CD4-positive, alpha-beta T cell (primary cell): ENCODE data around the gene TSPAN2. TPM values are rescaled to one million over a fixed set of nuclear protein-coding genes. Genes with fewer than 3 reads are reported as not detected.

ENCODE experiments used
- ATAC-seq: fragments of 200-7000 bp; cut with Tn5 transposase; one replicate; pipeline ENCODE4 v1.10.0; 2022; ENCODE audit warnings: mild to moderate bottlenecking; ENCODE audit not compliant: poor library complexity
- CTCF ChIA-PET: fragments of 350-600 bp; sonication (Branson Sonifier 250); formaldehyde crosslinking; loops from one replicate; lab custom pipeline; 2021; ENCODE audit warnings: antibody characterized with exemption, inconsistent platforms; lab: Charles Lee
- POLR2A ChIA-PET: fragments of 350-600 bp; sonication (Branson Sonifier 250); formaldehyde crosslinking; loops from one replicate; lab custom pipeline; 2021; ENCODE audit warnings: antibody characterized with exemption, inconsistent platforms; lab: Charles Lee
- DNase-seq, 14 experiments: peaks; one replicate each; pipeline ENCODE4 v3.0.0-alpha.2; 2013 to 2020; ENCODE audit warnings: mixed read lengths in 2 of 14
- H3K27ac ChIP-seq, 2 donors: one replicate each; pipeline versions ENCODE4 v1.5.1 to v1.7.0; 2013; ENCODE audit warnings: low read length in 2 of 2, low read depth in 1 of 2, mild to moderate bottlenecking in 1 of 2
- H3K27me3 ChIP-seq, 2 experiments: 1 replicate in 1 of 2; 2 replicates in 1 of 2; pipeline versions ENCODE4 v1.6.1 to v1.7.0; 2013; ENCODE audit warnings: low read length in 2 of 2, control low read depth in 1 of 2, mild to moderate bottlenecking in 1 of 2, moderate library complexity in 1 of 2; ENCODE audit not compliant: insufficient read depth in 2 of 2, control insufficient read depth in 1 of 2
- H3K36me3 ChIP-seq: one replicate; pipeline ENCODE4 v1.6.1; 2013; ENCODE audit warnings: low read length, control low read depth; ENCODE audit not compliant: insufficient read depth
- H3K4me1 ChIP-seq: one replicate; pipeline ENCODE4 v1.6.1; 2013; ENCODE audit warnings: low read length, control low read depth; ENCODE audit not compliant: insufficient read depth
- H3K4me3 ChIP-seq: one replicate; pipeline ENCODE4 v1.5.1; 2013; ENCODE audit warnings: mild to moderate bottlenecking, low read length, moderate library complexity
- H3K9me3 ChIP-seq, 2 experiments: 1 replicate in 1 of 2; 2 replicates in 1 of 2; pipeline versions ENCODE4 v1.6.1 to v1.7.0; 2013; ENCODE audit warnings: low read length in 2 of 2, mild to moderate bottlenecking in 2 of 2, control low read depth in 1 of 2, moderate library complexity in 1 of 2; ENCODE audit not compliant: control insufficient read depth in 1 of 2, insufficient read depth in 1 of 2
- H3K27ac Mint-ChIP-seq: one replicate; pipeline ENCODE4 v1.8.0; 2020; ENCODE audit warnings: mixed read lengths
- H3K27me3 Mint-ChIP-seq: one replicate; pipeline ENCODE4 v1.8.0; 2021; ENCODE audit warnings: mixed read lengths
- H3K36me3 Mint-ChIP-seq: one replicate; pipeline ENCODE4 v1.8.0; 2021; ENCODE audit warnings: low read depth, mixed read lengths
- H3K4me1 Mint-ChIP-seq: one replicate; pipeline ENCODE4 v1.8.0; 2021; ENCODE audit warnings: low read depth, mixed read lengths
- H3K4me3 Mint-ChIP-seq: one replicate; pipeline ENCODE4 v1.8.0; 2020; ENCODE audit warnings: mild to moderate bottlenecking, mixed read lengths
- H3K9me3 Mint-ChIP-seq: one replicate; pipeline ENCODE4 v1.8.0; 2020; ENCODE audit warnings: mixed read lengths
- CTCF ChIP-seq: fragments of 200-600 bp; IDR thresholded peaks from one replicate; pipeline ENCODE4 v1.8.0; 2022; ENCODE audit warnings: antibody characterized with exemption, mild to moderate bottlenecking
- intact Hi-C, 2 experiments: fragments of 100-400 bp; cut with DNase I in 1 of 2; cut with micrococcal nuclease in 1 of 2; formaldehyde crosslinking; loops; one replicate each; pipeline versions ENCODE4 v1.15.1 to v1.9.0; 2023 to 2025; cut with DNase I, micrococcal nuclease
- total RNA-seq, 174 experiments: library from RNA in 2 of 174; stranded (reverse) in 2 of 174; gene quantifications; one replicate each; pipeline ENCODE4 v1.2.3 and lab custom pipeline; 2021 to 2026

TSPAN2 gene
- total RNA-seq, 2 experiments from 2014 or later, result 0.95 to 1.6 TPM

- Mint-ChIP-seq H3K4me1 (no peaks in the 10 kb centered on the region), H3K27me3 (peaks cover 51% of the 10 kb centered on the region), H3K4me3 (no peak overlapping the region), H3K27ac (no peak overlapping the region), H3K9me3 (peaks cover 19% of the 10 kb centered on the region), H3K36me3 (peaks cover 4% of the 10 kb centered on the region)
- intact Hi-C loops, result no loop called here
- TF ChIP-seq CTCF, result no peak
- ATAC-seq, result no peak
- ChIA-PET CTCF (no interaction called here), POLR2A (no interaction called here)
- DNase-seq, result no peak
- H3K27me3 ChIP-seq, result peaks cover 13 to 16% of the 10 kb centered on the region in 2 experiments
- H3K36me3 ChIP-seq, result no peaks in the 10 kb centered on the region
- H3K4me1 ChIP-seq, result no peaks in the 10 kb centered on the region
- no peak overlapping the region for H3K27ac ChIP-seq
- peaks cover 14 to 38% of the 10 kb centered on the region in 2 experiments for H3K9me3 ChIP-seq
- H3K4me3 ChIP-seq, result no peak overlapping the region
Observed at GRCh38 chr1:115121793-115122192, 32.5 kb upstream of the TSPAN2 start.

- Mint-ChIP-seq H3K27me3 (peaks cover 44% of the 10 kb centered on the region), H3K36me3 (peaks cover 4% of the 10 kb centered on the region), H3K27ac (no peak overlapping the region), H3K4me3 (no peak overlapping the region), H3K9me3 (peaks cover 19% of the 10 kb centered on the region), H3K4me1 (no peaks in the 10 kb centered on the region)
- no peak overlapping the region for H3K27ac ChIP-seq
- CTCF ChIA-PET, result no interaction called here
- peaks cover 14 to 38% of the 10 kb centered on the region in 2 experiments for H3K9me3 ChIP-seq
- no peaks in the 10 kb centered on the region for H3K4me1 ChIP-seq
- no peak for TF ChIP-seq CTCF
- POLR2A ChIA-PET, result no interaction called here
- H3K4me3 ChIP-seq, result no peak overlapping the region
- DNase-seq (no peak), ATAC-seq (no peak)
- intact Hi-C loops, result no loop called here
- H3K36me3 ChIP-seq, result no peaks in the 10 kb centered on the region
- H3K27me3 ChIP-seq, result peaks cover 13 to 16% of the 10 kb centered on the region in 2 experiments
Observed at GRCh38 chr1:115120296-115120695, 31.0 kb upstream of the TSPAN2 start.

GRCh38 chr1:115118611-115119010 lies 29.3 kb upstream of the TSPAN2 start:
- Histone ChIP-seq H3K36me3 (no peaks in the 10 kb centered on the region), H3K9me3 (peaks cover 11 to 33% of the 10 kb centered on the region in 2 experiments), H3K27me3 (peaks cover 13 to 16% of the 10 kb centered on the region in 2 experiments), H3K4me3 (no peak overlapping the region), H3K4me1 (peaks cover 5% of the 10 kb centered on the region), H3K27ac (no peak overlapping the region)
- no peak for TF ChIP-seq CTCF
- ATAC-seq (no peak), DNase-seq (no peak)
- Mint-ChIP-seq H3K36me3 (peaks cover 4% of the 10 kb centered on the region), H3K27ac (no peak overlapping the region), H3K27me3 (peaks cover 44% of the 10 kb centered on the region), H3K4me1 (no peaks in the 10 kb centered on the region), H3K9me3 (peaks cover 15% of the 10 kb centered on the region), H3K4me3 (no peak overlapping the region)
- intact Hi-C loops, result no loop called here
- ChIA-PET POLR2A (no interaction called here), CTCF (no interaction called here)
